MCF 10A (cell line): Measurements from ENCODE around the gene FOXP1. TPM values are rescaled to one million over a fixed set of nuclear protein-coding genes. Genes with fewer than 3 reads are reported as not detected.

ENCODE experiments used
- BruUV-seq: library from RNA; stranded (reverse); fragments of 400-500 nt; replicated peaks from 2 replicates; lab custom pipeline; 2021; lab: Mats Ljungman, UMichigan
- CTCF ChIA-PET: fragments of 300-600 bp; sonication (Branson Sonifier 250); formaldehyde crosslinking; extraction: SDS; loops from one replicate; lab custom pipeline; 2021; ENCODE audit warnings: antibody characterized with exemption, inconsistent platforms; lab: Yijun Ruan, JAX
- POLR2A ChIA-PET: fragments of 300-600, 350-650 bp; sonication (Branson Sonifier 250); formaldehyde crosslinking; extraction: SDS; loops from one replicate; lab custom pipeline; 2020; ENCODE audit warnings: antibody characterized with exemption, inconsistent platforms; lab: Yijun Ruan, JAX
- DNase-seq: peaks from one replicate; pipeline ENCODE4 v3.0.0-alpha.2; 2018; ENCODE audit not compliant: unreplicated experiment
- H3K27ac Mint-ChIP-seq: one replicate; pipeline ENCODE4 v1.8.0; 2022; ENCODE audit warnings: mild to moderate bottlenecking, low read depth, mixed read lengths; ENCODE audit not compliant: unreplicated experiment
- H3K27me3 Mint-ChIP-seq: one replicate; pipeline ENCODE4 v1.8.0; 2022; ENCODE audit warnings: mixed read lengths; ENCODE audit not compliant: insufficient read depth, unreplicated experiment
- H3K36me3 Mint-ChIP-seq: one replicate; pipeline ENCODE4 v1.8.0; 2022; ENCODE audit warnings: mild to moderate bottlenecking, moderate library complexity, mixed read lengths; ENCODE audit not compliant: insufficient read depth, unreplicated experiment
- H3K4me1 Mint-ChIP-seq: one replicate; pipeline ENCODE4 v1.8.0; 2022; ENCODE audit warnings: mixed read lengths; ENCODE audit not compliant: insufficient read depth, unreplicated experiment
- H3K4me3 Mint-ChIP-seq: one replicate; pipeline ENCODE4 v1.8.0; 2022; ENCODE audit warnings: mild to moderate bottlenecking, moderate library complexity, mixed read lengths; ENCODE audit not compliant: unreplicated experiment
- H3K9me3 Mint-ChIP-seq: one replicate; pipeline ENCODE4 v1.8.0; 2022; ENCODE audit warnings: mixed read lengths; ENCODE audit not compliant: unreplicated experiment
- CTCF ChIP-seq: fragments of 200-600 bp; IDR thresholded peaks from one replicate; pipeline ENCODE4 v1.8.0; 2022; ENCODE audit warnings: antibody characterized with exemption, mild to moderate bottlenecking; ENCODE audit not compliant: unreplicated experiment
- intact Hi-C: fragments of 100-400 bp; cut with micrococcal nuclease; formaldehyde crosslinking; loops from 2 replicates; pipeline ENCODE4 v1.14.1; 2022
- total RNA-seq: library from RNA; stranded (reverse); gene quantifications from 2 replicates; pipeline ENCODE4 v1.2.3, GENCODE V29; 2022

The FOXP1 gene
- total RNA-seq, 1 experiment from 2014 or later, result 49.0 TPM

DNA sequence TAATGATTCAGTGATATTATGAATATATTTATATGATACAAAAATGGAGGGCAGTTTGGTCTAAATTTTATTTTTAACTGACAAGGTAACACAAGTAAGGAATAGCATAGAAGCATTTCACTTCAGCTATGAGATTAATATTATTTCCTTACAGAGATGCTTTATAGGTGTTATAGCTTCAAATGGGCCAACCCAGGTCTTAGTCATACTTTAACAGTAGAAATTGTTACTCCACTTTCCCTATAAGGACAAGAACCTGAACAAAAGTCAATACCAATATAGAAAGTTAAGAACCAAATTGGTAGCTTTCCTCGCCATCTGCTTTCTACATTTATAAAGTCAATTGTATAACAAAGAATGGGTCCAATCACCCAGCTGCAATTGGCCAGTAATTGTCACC lies 570.6 kb downstream of the FOXP1 start:
- ChIA-PET CTCF (interaction anchor here (0.5 to 1.7 kb wide), 7 partner anchors 10 to 130 kb away, joined by 3 to 8 read pairs (median 3); no protein-coding TSS in a partner anchor), POLR2A (interaction anchor here (0.6 to 1.0 kb wide), 3 partner anchors 10 to 669 kb away, joined by 3 to 4 read pairs (median 3); no protein-coding TSS in a partner anchor)
- Mint-ChIP-seq H3K9me3 (no peaks in the 10 kb centered on the region), H3K4me3 (no peak overlapping the region), H3K4me1 (peaks cover 4% of the 10 kb centered on the region), H3K27ac (no peak overlapping the region), H3K27me3 (no peaks in the 10 kb centered on the region), H3K36me3 (peaks cover 11% of the 10 kb centered on the region)
- DNase-seq, result no peak
- intact Hi-C loops, result no loop called here
- no peak for TF ChIP-seq CTCF
- no TSS peak for BruUV-seq

- H3K4me3 Mint-ChIP-seq, result no peak overlapping the region
- H3K27me3 Mint-ChIP-seq, result no peaks in the 10 kb centered on the region
- intact Hi-C loops, result no loop called here
- POLR2A ChIA-PET, result interaction anchor here (0.5 to 1.5 kb wide), 5 partner anchors 12 to 500 kb away, joined by 3 to 4 read pairs (median 3); no protein-coding TSS in a partner anchor
- peak; percentile 22 for DNase-seq
- no TSS peak for BruUV-seq
- TF ChIP-seq CTCF, result no peak
- no peaks in the 10 kb centered on the region for H3K9me3 Mint-ChIP-seq
- H3K4me1 Mint-ChIP-seq, result peaks cover 13% of the 10 kb centered on the region
- no peak overlapping the region for H3K27ac Mint-ChIP-seq
- peaks cover 20% of the 10 kb centered on the region for H3K36me3 Mint-ChIP-seq
- CTCF ChIA-PET, result interaction anchor here (0.6 to 1.7 kb wide), 4 partner anchors 46 to 575 kb away, joined by 3 to 7 read pairs (median 4); no protein-coding TSS in a partner anchor
These were observed 571.8 kb downstream of the FOXP1 start for GRCh38 chr3:71011565-71012287.

GRCh38 chr3:71010726-71011455 lies 572.6 kb downstream of the FOXP1 start:
- peaks cover 21% of the 10 kb centered on the region for H3K36me3 Mint-ChIP-seq
- intact Hi-C loops, result no loop called here
- no peak overlapping the region for H3K27ac Mint-ChIP-seq
- peaks cover 15% of the 10 kb centered on the region for H3K4me1 Mint-ChIP-seq
- POLR2A ChIA-PET, result interaction anchor here (0.5 to 1.5 kb wide), 3 partner anchors 45 to 501 kb away, joined by 3 read pairs; no protein-coding TSS in a partner anchor
- no peak for DNase-seq
- no peaks in the 10 kb centered on the region for H3K9me3 Mint-ChIP-seq
- CTCF ChIA-PET, result no interaction called here
- TF ChIP-seq CTCF, result no peak
- H3K27me3 Mint-ChIP-seq, result no peaks in the 10 kb centered on the region
- no TSS peak for BruUV-seq
- H3K4me3 Mint-ChIP-seq, result no peak overlapping the region
